ENCODE data around the gene YLPM1. TPM values are rescaled to one million over a fixed set of nuclear protein-coding genes. Genes with fewer than 3 reads are reported as not detected.
A peak's percentile ranks its signal among the peaks of the same experiment; 100 is the strongest.

The YLPM1 gene
- total and polyA plus RNA-seq, 4 donors: 13.3 to 124 (median 28.6) TPM

DNA sequence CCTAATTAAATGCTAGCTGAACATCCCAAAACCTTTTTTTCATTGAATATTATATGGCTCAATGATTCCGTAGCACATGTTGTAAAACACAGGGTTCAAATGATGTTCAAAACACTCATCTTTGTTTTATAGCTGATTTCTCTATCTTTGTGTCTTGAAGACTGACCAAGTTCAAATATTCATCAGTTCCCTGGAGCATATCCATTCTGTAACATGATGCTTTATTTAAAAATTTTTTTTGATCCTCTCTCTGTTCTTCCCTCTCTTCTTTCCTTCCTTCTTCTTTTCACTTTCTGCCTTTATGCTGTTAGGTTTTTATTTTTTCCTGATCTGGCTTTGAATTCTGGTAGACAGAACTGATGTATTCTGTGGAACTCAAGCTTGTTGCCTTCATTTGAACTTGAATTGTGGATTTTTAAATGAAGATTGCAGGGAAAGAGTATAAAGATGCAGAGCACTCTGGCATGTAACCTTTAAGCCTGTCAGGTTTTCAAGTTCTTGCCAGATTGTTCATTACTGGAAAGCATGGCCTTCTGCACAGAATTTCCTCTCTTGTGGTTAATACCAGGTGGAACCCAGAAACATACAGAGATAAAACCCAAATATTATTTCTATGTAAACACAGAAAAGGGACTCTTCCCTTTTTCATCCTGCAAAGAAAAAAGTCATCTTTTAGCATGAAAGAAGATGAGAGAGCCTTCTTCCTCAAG, 73.3 kb downstream of the YLPM1 start:
- H3K4me1 ChIP-seq (ENCODE audit: control insufficient read depth in 5 of 5, insufficient read depth in 5 of 5, low read length in 5 of 5): no peaks in the 10 kb centered on the region
- no peaks in the 10 kb centered on the region for H3K9me3 ChIP-seq (ENCODE audit: control insufficient read depth in 4 of 4, insufficient read depth in 3 of 4, low read length in 3 of 4)
- H3K27ac ChIP-seq (ENCODE audit: low read depth in 1 of 2, low read length in 1 of 2): no peak overlapping the region
- DNase-seq (no peak), ATAC-seq (ENCODE audit: insufficient read depth, low FRiP score) (no peak)
- H3K36me3 ChIP-seq (ENCODE audit: control insufficient read depth in 4 of 4, insufficient read depth in 4 of 4, low read length in 4 of 4): peaks cover 4 to 22% (median 11%) of the 10 kb centered on the region in 4 donors
- no peak for TF ChIP-seq CTCF (IDR thresholded peaks at IDR 0.05; ENCODE audit: control extremely low read depth, extremely low read depth)
- no peaks in the 10 kb centered on the region for H3K27me3 ChIP-seq (ENCODE audit: control insufficient read depth in 3 of 3, insufficient read depth in 3 of 3, low read length in 2 of 3)
- 86 to 96% methylated on average over 1 of the region's 1 CpG for WGBS, 2 donors
- H3K4me3 ChIP-seq: no peak overlapping the region
- no peak overlapping the region for H3K9ac ChIP-seq (ENCODE audit: insufficient read depth in 1 of 2, low read length in 2 of 2)

- Histone ChIP-seq H3K9me3 (ENCODE audit: control insufficient read depth in 4 of 4, insufficient read depth in 3 of 4, low read length in 3 of 4) (no peaks in the 10 kb centered on the region), H3K36me3 (ENCODE audit: control insufficient read depth in 4 of 4, insufficient read depth in 4 of 4, low read length in 4 of 4) (peaks cover 4 to 19% (median 11%) of the 10 kb centered on the region in 4 donors), H3K27me3 (ENCODE audit: control insufficient read depth in 3 of 3, insufficient read depth in 3 of 3, low read length in 2 of 3) (no peaks in the 10 kb centered on the region), H3K9ac (ENCODE audit: insufficient read depth in 1 of 2, low read length in 2 of 2) (peak overlapping the region in 1 of 2 donors; percentile 43), H3K4me1 (ENCODE audit: control insufficient read depth in 5 of 5, insufficient read depth in 5 of 5, low read length in 5 of 5) (no peaks in the 10 kb centered on the region), H3K4me3 (no peak overlapping the region), H3K27ac (ENCODE audit: low read depth in 1 of 2, low read length in 1 of 2) (no peak overlapping the region)
- WGBS, 2 donors: 28 to 29% methylated on average over 2 of the region's 2 CpGs
- no peak for TF ChIP-seq CTCF (IDR thresholded peaks at IDR 0.05; ENCODE audit: control extremely low read depth, extremely low read depth)
- ATAC-seq (ENCODE audit: insufficient read depth, low FRiP score): no peak
- peak in 2 of 3 donors; percentile 13 to 27 for DNase-seq
Measured at GRCh38 chr14:74838166-74838565, 75.0 kb downstream of the YLPM1 start.

GRCh38 chr14:74840603-74841030, 77.5 kb downstream of the YLPM1 start:
- Histone ChIP-seq H3K4me3 (no peak overlapping the region), H3K4me1 (ENCODE audit: control insufficient read depth in 5 of 5, insufficient read depth in 5 of 5, low read length in 5 of 5) (peaks cover 0 to under 1% (median 0%) of the 10 kb centered on the region in 5 donors), H3K27ac (ENCODE audit: low read depth in 1 of 2, low read length in 1 of 2) (no peak overlapping the region), H3K9ac (ENCODE audit: insufficient read depth in 1 of 2, low read length in 2 of 2) (no peak overlapping the region), H3K9me3 (ENCODE audit: control insufficient read depth in 4 of 4, insufficient read depth in 3 of 4, low read length in 3 of 4) (no peaks in the 10 kb centered on the region), H3K27me3 (ENCODE audit: control insufficient read depth in 3 of 3, insufficient read depth in 3 of 3, low read length in 2 of 3) (no peaks in the 10 kb centered on the region), H3K36me3 (ENCODE audit: control insufficient read depth in 4 of 4, insufficient read depth in 4 of 4, low read length in 4 of 4) (peaks cover 3 to 8% (median 6%) of the 10 kb centered on the region in 4 donors)
- DNase-seq (no peak), ATAC-seq (ENCODE audit: insufficient read depth, low FRiP score) (no peak)
- no peak for TF ChIP-seq CTCF (IDR thresholded peaks at IDR 0.05; ENCODE audit: control extremely low read depth, extremely low read depth)
- WGBS, 2 donors: 91 to 97% methylated on average over 5 of the region's 5 CpGs
